Thoracic aorta (tissue), 2 donors: ENCODE results near the gene BEST1. TPM values are rescaled to one million over a fixed set of nuclear protein-coding genes. Genes with fewer than 3 reads are reported as not detected.

ENCODE experiments used
- ATAC-seq: fragments of 150-250 bp; one replicate; pipeline ENCODE4 v1.8.0; 2017; ENCODE audit warnings: low read depth; ENCODE audit not compliant: insufficient number of reproducible peaks, low FRiP score
- DNase-seq: peaks from one replicate; pipeline ENCODE4 v3.0.0-alpha.2; 2020; ENCODE audit warnings: low spot score
- H3K27ac ChIP-seq, 2 donors: fragments of 200-600 bp; sonication (generic); 1 replicate in 1 of 2; 2 replicates in 1 of 2; pipeline ENCODE4 v1.5.1; 2016; ENCODE audit warnings: mild to moderate bottlenecking in 2 of 2, moderate library complexity in 2 of 2
- H3K27me3 ChIP-seq: fragments of 200-600 bp; sonication (generic); replicated peaks from 2 replicates; pipeline ENCODE4 v1.6.0; 2016; ENCODE audit warnings: mild to moderate bottlenecking; ENCODE audit not compliant: insufficient read depth
- H3K36me3 ChIP-seq: fragments of 200-600 bp; sonication (generic); one replicate; pipeline ENCODE4 v1.5.1; 2016
- H3K4me1 ChIP-seq, 2 donors: fragments of 200-600 bp; sonication (generic); 1 replicate in 1 of 2; 2 replicates in 1 of 2; pipeline versions ENCODE4 v1.5.1 to v1.6.0; 2016; ENCODE audit warnings: low read depth in 2 of 2, mild to moderate bottlenecking in 1 of 2; ENCODE audit not compliant: control insufficient read depth in 1 of 2
- H3K4me3 ChIP-seq: fragments of 200-600 bp; sonication (generic); 2 replicates; pipeline ENCODE4 v1.5.1; 2016; ENCODE audit warnings: mild to moderate bottlenecking
- H3K9me3 ChIP-seq: fragments of 200-600 bp; sonication (generic); 2 replicates; pipeline ENCODE4 v1.5.1; 2016
- total RNA-seq, 2 donors: library from RNA; depleted of rRNA; stranded (reverse); fragments of >200 nt; gene quantifications; one replicate each; pipeline versions ENCODE4 v1.1.0 to v1.2.3, GENCODE V29; 2016
- TF ChIP-seq, protein P1 (sequence below): fragments of 200-600 bp; sonication (generic); IDR thresholded peaks from one replicate; pipeline ENCODE4 v1.5.1; 2019; ENCODE audit warnings: antibody characterized with exemption

Gene BEST1
- total RNA-seq, 2 donors from 2014 or later = 4.7 to 8.0 TPM

DNA sequence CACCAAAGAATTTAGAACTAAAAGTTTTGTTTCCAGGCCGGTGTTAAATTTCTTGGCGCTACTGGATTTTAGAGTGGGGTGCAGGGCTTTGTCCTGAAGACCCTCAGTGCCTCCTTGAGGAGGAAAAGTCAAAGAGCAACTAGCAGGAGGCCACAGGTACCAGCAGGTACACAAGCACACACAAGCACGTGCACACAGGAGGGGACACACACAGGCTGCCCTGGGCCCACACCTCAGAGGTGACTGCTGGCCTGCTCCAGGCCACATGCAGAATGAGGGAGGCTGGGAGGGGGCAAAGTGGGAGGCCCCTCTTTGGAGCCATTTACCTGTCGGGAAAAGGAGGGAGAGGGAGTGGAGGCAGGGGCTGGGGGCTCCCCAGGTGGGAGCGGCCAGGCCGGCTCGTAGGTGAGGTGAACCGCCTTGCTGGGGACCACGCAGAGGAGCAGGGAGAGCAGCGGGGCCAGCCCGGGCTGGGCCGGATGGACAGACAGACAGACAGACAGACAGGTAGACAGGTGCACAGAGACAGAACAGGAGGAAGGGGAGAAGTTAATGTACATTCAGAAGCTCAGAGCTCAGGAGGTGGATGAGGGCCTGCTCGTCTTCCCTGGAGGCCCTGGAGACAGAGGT lies 45.0 kb upstream of the BEST1 start:
- TF ChIP-seq, protein P1, sequence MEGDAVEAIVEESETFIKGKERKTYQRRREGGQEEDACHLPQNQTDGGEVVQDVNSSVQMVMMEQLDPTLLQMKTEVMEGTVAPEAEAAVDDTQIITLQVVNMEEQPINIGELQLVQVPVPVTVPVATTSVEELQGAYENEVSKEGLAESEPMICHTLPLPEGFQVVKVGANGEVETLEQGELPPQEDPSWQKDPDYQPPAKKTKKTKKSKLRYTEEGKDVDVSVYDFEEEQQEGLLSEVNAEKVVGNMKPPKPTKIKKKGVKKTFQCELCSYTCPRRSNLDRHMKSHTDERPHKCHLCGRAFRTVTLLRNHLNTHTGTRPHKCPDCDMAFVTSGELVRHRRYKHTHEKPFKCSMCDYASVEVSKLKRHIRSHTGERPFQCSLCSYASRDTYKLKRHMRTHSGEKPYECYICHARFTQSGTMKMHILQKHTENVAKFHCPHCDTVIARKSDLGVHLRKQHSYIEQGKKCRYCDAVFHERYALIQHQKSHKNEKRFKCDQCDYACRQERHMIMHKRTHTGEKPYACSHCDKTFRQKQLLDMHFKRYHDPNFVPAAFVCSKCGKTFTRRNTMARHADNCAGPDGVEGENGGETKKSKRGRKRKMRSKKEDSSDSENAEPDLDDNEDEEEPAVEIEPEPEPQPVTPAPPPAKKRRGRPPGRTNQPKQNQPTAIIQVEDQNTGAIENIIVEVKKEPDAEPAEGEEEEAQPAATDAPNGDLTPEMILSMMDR = no peak
- Histone ChIP-seq H3K9me3 (no peaks in the 10 kb centered on the region), H3K4me3 (no peak overlapping the region), H3K27me3 (no peaks in the 10 kb centered on the region), H3K4me1 (peaks cover 0 to 5% of the 10 kb centered on the region in 2 donors), H3K27ac (no peak overlapping the region), H3K36me3 (peaks cover 18% of the 10 kb centered on the region)
- no peak for ATAC-seq
- no peak for DNase-seq

DNA sequence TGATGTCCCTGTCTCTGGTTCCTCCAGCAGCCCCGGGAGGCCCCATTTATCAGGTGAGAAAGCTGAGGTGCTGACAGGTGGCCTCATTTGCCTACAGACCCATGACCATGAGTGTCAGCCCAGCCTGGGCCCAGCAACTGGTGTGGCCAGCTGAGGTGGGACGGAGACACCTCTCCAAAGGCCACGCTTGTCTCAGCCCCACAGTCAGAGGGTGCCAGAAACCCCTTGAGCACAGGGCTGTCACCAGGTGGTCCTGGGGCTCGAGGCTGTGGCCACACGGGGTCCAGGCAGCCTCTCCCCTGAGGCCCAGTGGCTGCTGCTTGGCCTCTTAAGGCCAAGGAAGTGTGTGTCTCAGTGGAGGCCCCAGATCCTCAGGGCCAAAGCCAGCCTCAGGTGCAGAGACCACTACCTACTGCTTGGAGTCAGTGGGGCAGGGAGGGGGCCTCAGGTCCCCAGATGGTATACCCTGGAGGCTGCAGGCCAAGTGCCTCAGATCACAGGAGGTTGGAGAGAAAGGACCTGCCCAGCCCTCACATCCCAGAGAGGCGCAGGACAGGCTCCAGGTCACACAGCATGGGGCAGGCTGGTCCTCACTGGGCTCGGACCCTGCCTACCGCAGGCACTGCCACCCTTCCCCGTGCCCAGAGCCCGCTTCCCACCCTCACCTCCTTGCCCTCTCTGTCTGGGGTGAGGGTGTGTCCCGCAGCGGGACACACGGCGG lies 44.2 kb upstream of the BEST1 start:
- Histone ChIP-seq H3K36me3 (peaks cover 18% of the 10 kb centered on the region), H3K4me3 (no peak overlapping the region), H3K27me3 (no peaks in the 10 kb centered on the region), H3K9me3 (no peaks in the 10 kb centered on the region), H3K4me1 (peaks cover 0 to 5% of the 10 kb centered on the region in 2 donors), H3K27ac (no peak overlapping the region)
- no peak for DNase-seq
- TF ChIP-seq, protein P1 = no peak
- ATAC-seq = no peak

DNA sequence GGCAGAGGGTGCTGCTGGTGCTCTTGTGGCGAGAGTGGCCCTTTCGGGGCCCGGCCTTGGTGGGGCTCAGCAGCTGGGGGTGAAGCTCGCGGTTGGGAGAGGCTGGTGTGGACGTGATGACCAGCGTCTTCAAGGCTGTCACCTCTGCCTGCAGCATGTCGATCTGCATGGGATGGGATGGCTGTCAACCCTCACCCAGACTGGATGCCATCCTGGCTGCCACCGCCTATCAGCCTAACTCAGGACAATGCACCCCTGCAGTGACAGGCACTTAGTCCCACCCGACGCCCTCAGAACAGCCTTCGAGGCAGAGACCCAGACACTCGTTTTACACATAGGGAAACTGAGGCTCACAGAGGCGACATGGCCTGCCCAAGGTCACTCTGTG lies 43.6 kb upstream of the BEST1 start:
- Histone ChIP-seq H3K4me3 (no peak overlapping the region), H3K27me3 (no peaks in the 10 kb centered on the region), H3K27ac (no peak overlapping the region), H3K9me3 (no peaks in the 10 kb centered on the region), H3K4me1 (peaks cover 0 to 5% of the 10 kb centered on the region in 2 donors), H3K36me3 (peaks cover 18% of the 10 kb centered on the region)
- DNase-seq (no peak), ATAC-seq (no peak)
- TF ChIP-seq, protein P1 = no peak

DNA sequence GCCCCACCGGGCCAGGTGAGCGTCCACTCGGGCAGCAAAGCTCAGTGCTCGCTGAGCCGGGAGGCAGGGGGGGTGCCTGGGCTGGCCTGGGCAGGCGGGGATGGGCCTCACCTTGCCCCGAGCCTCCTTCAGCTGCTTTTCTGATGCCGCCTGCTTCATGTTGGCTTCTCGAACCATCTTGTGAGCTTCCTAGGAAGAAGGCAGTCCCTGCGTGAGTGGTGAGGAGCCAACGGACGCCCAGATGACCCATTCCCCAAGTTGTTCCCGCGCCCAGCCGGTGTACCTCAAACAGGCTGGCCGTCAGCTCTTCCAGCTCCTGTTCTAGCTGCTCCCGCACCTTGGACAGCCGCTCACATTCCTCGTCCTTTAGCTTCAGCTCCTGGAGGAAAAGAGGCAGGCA lies 42.9 kb upstream of the BEST1 start:
- no peak for ATAC-seq
- Histone ChIP-seq H3K9me3 (no peaks in the 10 kb centered on the region), H3K4me3 (no peak overlapping the region), H3K4me1 (peaks cover 0 to 5% of the 10 kb centered on the region in 2 donors), H3K36me3 (peaks cover 12% of the 10 kb centered on the region), H3K27ac (no peak overlapping the region), H3K27me3 (no peaks in the 10 kb centered on the region)
- TF ChIP-seq, protein P1 = no peak
- no peak for DNase-seq

DNA sequence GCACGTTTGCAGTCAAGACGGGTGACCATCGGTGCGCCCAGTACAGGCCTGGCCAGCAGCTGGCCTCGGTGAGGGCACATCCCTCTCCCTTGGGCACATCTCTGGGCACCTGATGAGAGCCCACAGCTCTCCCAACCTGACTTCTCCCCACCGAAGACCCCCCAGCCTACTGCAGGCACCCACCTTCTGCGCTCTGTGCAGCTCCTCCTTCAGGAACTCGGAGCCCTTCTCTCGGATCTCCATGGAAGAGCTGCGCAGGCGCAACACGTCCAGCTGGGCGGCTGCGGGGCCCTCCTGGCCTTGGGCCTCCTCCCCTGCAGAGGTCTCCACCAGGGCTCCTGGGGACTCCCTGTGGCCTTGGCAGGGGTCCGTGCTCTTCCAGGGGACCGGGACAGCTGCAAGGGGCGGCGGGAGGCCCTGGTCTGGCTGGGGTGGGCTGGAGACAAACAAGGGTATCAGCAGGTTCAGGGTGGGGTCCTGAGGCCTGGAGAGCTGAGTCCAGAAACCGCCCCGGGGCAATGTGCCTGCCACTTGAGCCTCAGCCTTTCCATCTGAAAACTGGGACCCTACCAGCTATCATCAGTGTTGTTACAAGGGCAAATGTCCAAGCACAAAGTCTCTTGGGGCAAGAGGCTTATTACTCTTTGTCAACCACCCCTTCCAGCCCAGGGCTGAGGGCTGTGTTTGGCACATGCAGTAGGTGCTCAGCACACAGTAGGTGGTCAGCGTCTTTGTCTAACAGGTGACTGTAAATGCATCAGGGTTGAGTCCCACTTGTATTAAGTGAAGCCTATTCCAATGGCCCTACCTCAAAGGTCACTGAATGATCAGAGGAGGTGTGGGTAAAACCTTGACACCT lies 42.1 kb upstream of the BEST1 start:
- ATAC-seq (no peak), DNase-seq (no peak)
- no peak overlapping the region for H3K4me3 ChIP-seq
- no peaks in the 10 kb centered on the region for H3K9me3 ChIP-seq
- H3K27me3 ChIP-seq = no peaks in the 10 kb centered on the region
- peaks cover 12% of the 10 kb centered on the region for H3K36me3 ChIP-seq
- peaks cover 0 to 5% of the 10 kb centered on the region in 2 donors for H3K4me1 ChIP-seq
- TF ChIP-seq, protein P1 = no peak
- no peak overlapping the region for H3K27ac ChIP-seq
